ENCODE results near the gene SLCO3A1.

GRCh38 chr15:92132982-92133755, 279.7 kb downstream of the SLCO3A1 start:
- no peak for TF ChIP-seq POLR2A (IDR thresholded peaks at IDR 0.05)
- no peak for TF ChIP-seq CTCF (IDR thresholded peaks at IDR 0.05)
